ENCODE measurements around the gene PRDM16.
A peak's percentile ranks its signal among the peaks of the same experiment; 100 is the strongest.
"Not testable (repeated sequence)": the region's sequence is repeated elsewhere in the genome, so short reads cannot be mapped to it uniquely, and the experiment has no call there.

Gene PRDM16

DNA sequence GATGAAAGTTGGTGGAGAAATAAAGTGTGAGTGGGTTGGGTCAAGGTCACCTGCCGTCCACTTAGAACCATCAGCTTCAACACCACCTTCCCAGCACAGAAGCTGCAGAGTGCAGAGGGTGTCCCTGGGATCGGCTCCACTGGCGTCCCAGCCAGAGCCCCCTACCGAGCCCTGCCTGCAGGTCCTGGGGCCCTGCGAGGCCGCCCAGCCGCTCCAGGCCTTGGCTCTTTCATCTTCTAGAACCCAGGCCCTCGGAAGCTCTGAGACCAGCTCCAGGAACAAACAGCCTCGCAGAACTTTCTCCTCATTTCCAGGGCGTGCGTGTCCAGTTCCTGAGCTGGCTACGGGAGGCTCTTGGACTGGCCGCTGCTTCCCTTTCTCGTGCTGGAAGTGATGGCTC is 166.0 kb downstream of the PRDM16 start:
- DNase-seq = no peak

- DNase-seq = no peak
Measured at GRCh38 chr1:3235496-3235895, 166.5 kb downstream of the PRDM16 start.

GRCh38 chr1:3236361-3236760 is 167.4 kb downstream of the PRDM16 start:
- no peak for DNase-seq

- no peak for DNase-seq
Measured at GRCh38 chr1:3236955-3237354, 168.0 kb downstream of the PRDM16 start.

GRCh38 chr1:3237570-3237969 is 168.6 kb downstream of the PRDM16 start:
- DNase-seq = no peak

DNA sequence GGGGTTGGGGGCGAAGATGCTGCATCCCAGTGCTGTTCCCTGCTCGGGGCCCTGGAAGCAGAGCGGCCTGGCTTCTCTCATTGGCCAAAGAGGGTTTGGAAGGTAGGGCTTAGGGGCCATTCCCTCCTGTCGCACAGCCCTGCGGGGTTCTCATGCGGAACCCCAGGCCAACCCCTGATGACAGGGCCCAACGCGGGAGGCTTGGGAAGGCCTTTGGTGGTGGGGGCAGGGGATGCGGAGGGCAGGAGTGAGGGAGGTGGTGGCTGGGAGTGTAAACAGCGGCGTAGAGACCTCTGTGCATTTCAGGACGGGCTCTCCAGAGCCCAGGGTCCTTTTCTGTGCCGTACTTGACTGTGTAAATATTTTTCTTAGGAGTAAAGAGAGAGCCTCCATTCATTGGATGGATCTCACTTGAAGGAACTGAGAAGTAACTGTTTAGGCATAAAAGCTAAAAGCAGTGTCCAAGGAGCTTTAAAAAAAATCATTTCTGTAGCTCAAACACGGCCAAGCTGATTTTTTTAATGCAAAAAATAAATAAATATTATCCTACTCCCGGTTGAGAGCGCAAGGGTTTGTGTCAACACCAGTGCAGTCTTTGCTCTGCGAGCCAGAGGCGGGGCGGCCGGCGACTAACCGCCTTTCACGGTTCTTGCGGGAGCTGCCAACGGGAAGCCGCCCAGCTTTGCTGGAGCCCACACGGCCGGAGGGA is 169.1 kb downstream of the PRDM16 start:
- no peak for DNase-seq

GRCh38 chr1:3238703-3239278 is 169.8 kb downstream of the PRDM16 start:
- no peak for DNase-seq

GRCh38 chr1:3239991-3240390 is 171.0 kb downstream of the PRDM16 start:
- DNase-seq = not testable (repeated sequence)

DNA sequence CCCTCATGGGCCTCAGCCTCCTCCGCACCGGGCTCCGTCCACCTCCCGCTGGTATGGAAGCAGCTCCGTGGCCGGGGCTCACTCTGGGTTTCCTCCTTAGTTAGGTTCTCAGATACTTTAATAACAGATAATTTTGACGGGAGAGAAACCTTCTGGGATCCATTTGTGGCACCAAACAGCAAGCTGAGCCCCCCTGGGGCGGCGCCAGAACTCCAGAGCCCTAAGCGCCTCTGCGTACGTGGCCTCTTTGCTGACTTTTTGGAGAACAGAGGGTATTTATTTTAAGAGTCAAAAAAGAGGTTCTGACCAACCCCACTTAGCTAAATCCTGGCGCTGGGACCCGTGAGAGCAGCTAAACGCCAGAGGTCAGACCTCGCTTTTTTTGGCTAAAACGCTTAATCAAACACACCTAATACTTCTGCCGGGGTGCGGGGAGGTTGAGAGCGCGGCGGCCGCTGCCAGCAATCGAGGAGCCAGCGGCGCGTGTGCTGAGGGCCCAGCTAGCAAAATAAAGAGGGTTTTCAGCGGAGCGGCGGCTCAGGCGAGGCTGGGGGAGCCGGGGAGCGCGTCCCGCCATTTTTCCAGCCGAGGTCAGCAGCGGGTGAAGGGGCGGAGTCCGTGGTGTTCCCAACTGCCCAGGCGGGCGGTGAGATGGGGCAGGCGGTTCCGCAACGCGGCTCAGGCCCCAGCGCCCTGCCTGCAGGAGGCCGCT is 171.7 kb downstream of the PRDM16 start:
- no peak for DNase-seq

- DNase-seq = no peak
Measured at GRCh38 chr1:3241236-3241550, 172.2 kb downstream of the PRDM16 start.

DNA sequence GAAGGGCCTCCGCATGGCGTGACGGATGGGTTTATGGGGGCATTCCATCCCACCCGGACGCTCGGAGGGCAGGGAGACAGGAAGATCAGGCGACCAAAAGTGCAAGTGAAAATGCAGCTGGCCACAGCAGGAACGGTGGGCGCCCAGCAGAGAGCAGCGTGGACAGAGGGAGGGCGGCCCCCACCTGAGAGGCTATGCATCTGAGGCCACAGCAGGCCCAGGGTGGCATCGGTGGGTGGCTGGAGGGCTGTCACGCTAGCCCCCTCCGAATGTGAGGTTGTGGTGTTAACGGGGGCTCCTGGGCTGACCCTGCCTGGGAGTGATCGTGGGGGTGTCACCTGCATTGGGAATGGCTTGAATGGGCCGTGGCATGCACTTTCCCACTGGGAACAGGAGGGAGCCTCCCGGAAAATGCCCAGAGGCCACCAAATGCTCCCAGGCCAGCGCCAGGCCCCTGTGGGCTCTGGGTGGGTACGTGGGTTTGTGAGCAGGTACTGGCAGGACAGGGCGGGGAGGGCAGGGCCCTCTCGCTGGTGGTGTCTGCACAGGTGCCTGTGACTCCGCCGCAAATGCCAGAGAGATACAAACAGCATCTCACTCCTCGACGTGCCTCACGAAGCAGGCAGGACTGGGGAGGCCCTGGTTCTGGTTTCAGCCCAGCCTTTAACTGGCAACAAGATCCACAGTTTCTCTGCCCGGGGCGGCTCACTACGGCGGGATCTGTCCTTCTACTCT is 172.8 kb downstream of the PRDM16 start:
- no peak for DNase-seq

DNA sequence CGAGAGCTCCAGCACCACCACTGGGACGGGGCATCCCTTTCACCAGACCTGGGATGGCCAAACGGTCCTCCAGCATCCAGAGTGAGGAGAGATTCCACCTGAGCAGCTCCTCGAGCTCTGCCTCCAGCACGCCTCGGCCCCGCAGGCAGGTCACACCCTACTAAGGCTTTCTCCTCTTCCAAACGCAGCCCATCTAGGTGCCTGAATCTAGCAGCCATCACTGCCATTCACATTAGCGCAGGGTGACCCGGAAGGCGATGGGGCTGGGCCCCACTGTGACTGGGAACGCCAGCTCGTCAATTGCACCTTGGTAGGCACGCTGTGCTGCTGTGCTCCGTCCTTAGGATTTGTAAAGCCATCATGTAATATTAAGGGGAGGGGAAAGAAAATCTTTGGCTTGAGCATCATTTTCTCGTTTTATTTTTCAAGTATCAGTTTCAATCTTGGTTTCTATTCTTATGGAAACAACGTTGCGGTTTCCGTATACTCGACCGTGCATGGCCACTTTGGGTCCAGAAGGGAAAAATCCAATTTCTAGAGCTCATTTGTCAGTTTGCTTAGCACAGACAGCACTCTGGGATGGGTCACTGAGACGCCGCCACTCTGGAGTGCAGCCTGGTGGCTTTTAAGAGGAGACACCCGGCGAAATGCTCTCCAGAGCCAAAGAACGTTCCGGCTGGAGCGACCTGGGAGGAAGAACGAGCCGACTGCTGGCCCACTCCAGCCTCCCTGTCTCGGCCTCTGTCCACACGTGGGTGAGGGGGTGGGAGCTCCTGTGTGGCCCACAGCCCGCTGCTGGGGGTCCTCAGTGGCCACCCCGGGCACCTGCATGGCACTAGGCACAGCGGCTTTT is 173.6 kb downstream of the PRDM16 start:
- no peak for DNase-seq

- DNase-seq = no peak
Measured at GRCh38 chr1:3243304-3243703, 174.3 kb downstream of the PRDM16 start.

GRCh38 chr1:3244025-3244926 is 175.3 kb downstream of the PRDM16 start:
- no peak for DNase-seq

DNA sequence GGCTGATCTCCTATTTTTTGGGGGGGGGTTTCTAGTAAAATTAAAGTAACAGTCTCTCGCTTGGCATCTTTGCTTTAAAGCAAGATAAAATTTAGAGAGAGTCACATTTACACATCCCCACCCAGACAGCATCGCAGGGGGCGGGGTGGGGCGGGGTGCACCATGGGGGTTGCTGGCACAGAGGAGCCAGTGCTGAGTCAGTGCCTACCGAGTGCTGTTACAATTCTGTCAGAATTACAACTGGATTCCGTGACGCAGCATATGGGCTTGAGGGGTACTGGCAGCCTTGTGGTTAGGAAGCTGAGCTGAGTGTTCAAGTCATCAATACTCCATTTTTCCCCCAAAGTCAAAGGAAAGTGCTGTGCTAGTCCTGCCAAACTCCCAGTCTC is 175.9 kb downstream of the PRDM16 start:
- DNase-seq = no peak

- no peak for DNase-seq
Measured at GRCh38 chr1:3245344-3245743, 176.3 kb downstream of the PRDM16 start.

DNA sequence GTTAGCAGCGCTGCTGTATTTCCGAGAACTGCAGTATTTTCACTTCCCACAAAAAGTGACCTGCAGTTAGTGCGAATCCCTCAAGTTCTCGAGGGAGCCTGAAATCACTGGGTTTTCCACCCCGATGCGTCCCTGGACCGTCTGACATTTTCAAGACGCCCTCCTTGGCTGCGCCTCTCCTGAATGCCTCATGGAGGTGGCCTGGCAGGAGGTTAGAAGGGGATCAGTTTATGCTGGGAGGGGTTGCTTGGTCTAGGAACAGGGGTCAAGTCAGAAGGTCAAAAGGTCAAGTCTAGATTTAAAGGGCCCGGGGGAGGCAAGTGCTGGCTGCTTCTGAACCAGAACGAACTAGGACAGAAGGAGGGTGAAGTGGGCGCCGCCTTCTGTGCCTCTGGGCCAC is 176.8 kb downstream of the PRDM16 start:
- DNase-seq = no peak

DNA sequence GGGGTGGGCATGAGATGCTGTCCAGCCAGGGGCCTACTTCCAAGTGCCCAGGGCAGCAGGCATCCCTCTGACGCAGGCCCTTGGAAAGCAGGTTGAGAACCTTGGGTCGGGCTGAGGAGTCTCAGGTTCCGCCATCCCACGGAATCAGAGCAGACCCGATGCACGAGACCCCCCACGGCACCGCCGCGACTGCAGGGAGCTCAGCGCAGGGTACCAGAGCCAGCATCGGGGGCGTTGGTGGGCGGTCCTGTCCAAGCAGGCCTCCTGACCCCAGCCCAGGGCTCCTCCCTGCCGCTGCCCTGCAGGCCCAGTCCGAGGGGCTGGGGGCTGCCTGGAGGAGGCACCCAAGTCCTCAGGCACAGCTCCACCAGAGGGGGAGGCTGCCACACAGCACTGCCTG is 177.2 kb downstream of the PRDM16 start:
- DNase-seq = no peak

- DNase-seq = peak in 1 of 5 experiments; percentile 12
Measured at GRCh38 chr1:3247521-3248121, 178.6 kb downstream of the PRDM16 start.

DNA sequence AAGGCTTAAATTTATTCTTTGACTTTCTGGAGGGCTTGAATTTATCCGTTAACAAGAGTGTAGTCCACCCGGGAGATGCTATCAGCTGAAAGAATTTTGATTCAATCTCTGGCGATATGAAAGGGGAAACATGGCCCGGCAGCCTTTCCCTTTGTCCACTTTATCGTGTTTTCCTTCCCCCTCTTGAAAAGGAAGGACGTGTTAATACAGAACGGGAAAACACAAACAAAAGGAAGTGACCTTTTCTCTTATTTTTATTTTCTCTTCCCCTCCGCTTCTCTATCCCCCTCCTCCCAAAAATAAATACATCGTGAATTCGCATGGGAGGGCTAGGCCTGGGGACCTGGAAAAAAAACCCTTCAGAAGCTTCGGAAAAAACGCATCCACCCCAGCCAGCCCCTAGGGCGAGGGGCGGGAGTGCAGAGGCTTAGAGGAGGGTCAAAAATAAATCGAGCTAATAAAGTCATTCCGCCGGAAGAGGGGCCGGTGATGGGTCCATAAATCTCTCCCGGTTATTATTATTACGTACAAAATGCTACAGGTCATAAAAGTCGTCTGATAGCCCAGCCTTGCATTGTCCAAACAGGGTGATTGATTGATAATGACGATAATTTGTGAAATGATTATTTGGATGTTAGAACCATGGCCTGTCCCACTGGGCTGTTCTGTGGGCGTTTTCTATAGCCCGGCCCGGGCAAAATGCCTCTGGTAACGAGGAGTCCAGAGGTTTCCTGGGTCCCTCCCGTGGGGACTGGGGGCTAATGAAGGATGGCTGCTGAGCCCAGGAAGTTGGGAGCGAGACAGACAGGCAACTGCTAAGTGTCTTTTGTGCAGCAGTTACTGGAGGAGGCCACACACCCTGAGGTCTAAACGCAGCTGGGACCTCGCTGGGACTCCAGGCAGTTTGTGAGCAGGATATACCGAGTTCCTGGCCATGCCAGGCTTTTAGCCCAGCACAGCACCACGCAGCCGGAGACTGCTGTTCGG is 179.4 kb downstream of the PRDM16 start:
- DNase-seq = no peak
